Activated gamma-delta T cell treated with anti-CD3 and anti-CD28 coated beads, Interleukin-2, amount 50 U/mL, for 16 hours (primary cell): ENCODE results near the gene C3orf52.

Experiments used
- DNase-seq: peaks from one replicate; pipeline ENCODE4 v3.0.0-alpha.2; 2020; ENCODE audit warnings: low read depth

Gene C3orf52

DNA sequence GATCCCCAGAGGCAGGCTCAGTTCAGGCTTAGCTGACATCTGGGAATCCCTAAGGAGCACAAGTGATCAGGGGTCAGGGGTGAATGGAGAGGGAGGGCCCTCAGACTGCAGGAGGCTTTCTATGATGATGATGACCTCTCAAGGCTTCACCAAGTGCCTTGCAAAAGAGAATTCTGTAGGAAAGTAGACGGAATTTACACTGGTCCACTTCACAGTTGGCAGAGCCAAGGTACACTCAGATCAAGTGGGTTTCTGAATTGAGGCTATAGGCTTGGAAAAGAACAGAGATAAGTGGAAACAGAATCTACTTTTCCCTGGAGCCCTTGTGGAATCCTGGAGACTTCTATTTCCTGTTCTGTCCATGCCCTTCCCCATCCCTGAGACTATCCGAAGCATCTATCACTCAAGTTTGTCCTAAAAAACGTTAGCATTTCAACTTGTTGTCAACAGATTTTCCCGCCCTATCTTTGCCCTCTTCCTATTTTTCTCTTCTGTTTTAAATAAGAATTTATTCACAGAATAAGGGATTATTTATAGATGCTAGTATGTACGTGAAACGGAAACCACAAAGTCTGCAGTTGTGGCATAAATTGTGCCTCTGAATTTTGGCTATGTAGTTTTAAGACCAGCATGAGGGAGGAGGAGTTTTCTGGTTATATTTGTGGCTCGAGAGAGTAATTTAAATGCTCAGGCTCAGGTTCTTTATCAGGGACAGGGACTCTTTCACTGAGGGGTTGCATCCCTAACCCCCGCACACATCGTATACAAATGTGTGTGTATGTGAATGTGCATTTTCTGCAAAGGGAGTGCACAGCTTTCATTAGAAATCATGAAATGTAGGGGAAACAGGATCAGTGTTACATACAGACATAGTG lies 34.0 kb downstream of the C3orf52 start:
- no peak for DNase-seq

DNA sequence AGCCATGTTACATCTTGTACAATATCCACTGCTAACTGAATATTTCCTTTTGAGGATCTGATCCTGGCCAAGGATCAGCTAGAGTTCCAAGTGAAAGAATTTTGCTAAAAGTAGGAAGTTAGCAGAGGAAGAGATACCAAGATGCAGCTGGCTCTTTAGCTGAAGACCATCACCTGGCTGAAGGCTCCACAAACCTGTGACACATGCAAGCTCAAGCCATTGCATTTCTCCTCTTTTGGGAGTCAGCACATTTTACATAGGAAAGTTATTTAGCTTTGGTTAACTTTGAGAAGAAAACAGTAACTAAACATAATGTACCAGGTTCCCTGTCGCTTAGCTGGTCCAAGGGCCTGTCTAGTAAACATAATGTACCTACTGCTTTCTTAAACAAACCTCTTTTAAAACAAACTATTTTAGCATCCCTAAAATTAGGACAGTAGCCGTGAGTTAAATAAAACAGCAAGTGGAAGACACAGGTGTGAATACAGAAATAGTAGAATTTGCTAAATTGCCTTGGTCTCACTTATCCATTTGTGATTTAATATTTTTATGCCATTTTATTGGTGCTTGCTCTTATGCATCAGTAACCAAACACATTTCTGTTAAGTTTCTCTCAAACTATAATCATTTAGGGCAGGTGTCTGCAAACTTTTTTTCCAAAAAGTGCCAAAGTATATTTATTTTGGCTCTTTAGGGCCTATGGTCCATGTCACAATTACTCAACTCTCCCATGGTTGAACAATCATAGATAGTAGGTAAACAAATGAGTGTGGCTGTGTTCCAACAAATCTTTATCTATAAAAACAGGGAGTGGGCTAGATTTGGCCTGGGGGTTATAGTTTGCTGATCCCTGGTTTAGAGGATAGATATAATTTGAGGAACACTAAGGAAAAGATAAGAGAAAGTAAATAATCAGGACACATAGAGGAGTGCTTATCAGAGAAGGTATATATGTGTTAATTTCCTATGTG lies 35.7 kb downstream of the C3orf52 start:
- DNase-seq, result no peak

DNA sequence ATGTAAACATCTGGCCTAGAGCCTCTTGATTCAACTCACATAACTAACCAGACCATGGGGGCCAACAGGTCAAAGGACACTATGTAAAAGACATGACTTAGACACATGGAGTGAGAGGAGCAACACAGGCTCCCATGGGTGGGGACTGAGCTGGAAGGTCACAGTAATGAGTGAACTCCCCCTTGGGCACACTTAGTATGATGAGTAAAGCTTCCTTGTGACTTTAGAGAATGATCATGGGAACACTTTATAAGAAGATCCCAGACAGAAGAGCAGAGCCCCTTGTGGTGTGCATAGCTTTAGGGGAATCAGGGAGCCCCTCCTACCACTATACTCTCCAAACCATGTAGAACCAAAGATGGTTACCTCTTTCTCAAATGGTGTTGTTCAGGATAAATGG lies 36.7 kb downstream of the C3orf52 start:
- DNase-seq, result no peak

DNA sequence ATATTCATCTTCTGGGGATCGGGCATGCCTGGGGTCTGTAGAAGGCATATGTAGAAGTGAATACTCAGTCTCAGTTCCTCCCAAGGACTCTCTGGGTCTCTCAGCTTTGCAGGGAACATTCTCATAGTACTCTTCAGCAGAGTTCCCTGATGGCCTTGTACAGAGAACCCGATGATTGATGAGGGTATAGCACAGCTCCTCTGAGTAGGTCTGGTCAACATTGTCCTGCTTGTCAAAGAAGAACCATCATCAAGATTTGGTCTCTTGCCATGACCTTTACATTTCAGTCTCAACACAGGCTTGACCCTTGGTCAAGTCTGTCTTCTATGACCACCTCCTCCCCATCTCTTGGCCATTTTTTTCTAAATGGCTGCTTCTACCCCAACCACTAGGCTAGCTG lies 37.4 kb downstream of the C3orf52 start:
- no peak for DNase-seq

DNA sequence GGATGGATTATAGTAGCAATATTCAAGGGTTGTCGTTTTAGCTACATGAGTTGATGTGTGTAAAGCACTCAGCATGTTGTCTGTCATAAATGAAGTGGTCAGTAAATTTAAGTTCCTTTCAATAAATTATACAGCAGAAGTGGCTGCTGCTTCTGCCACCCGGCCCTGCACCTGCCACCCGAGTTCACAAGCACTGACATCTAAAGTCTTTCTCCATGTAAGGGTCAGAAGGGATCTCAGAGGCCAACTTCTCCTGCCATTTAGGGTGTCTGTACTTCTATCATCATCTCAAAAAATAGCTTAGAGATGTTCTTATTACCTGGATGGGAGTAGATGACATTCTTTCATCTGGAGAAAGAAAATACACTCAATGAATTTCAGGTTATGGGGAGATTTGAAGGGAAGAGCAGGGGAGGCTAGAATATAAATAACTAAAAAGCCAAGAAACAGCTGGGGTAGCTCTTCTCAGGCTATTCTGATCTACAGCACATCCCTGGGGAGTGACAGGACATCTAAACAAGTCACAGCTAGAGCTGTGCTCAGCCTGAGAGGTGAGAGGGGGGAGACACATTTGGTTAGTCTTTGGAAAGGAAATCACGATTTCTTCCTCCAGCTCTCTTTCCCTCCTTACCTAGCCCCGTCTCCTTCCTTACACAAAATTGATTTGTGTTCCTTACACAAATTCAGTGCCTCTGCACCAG lies 38.9 kb downstream of the C3orf52 start:
- no peak for DNase-seq

DNA sequence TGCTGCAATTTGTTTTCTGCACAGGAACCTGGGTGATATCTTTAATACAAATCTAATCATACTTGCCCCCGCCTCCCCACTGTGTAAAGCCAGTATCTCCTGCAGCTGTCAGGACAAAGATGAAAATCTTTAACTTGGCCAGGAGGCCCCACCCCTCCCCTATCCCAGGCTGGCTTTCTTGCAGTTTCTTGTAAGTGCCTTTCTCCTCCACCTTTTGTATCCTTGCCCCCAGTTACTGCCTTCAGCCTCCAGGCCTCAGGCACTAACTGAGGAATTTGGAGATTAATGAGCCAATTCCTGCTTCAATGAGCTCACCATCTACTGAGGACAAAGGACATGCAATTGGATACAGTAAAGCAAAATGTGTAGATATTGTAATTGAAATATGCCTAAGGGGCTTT lies 40.3 kb downstream of the C3orf52 start:
- no peak for DNase-seq

DNA sequence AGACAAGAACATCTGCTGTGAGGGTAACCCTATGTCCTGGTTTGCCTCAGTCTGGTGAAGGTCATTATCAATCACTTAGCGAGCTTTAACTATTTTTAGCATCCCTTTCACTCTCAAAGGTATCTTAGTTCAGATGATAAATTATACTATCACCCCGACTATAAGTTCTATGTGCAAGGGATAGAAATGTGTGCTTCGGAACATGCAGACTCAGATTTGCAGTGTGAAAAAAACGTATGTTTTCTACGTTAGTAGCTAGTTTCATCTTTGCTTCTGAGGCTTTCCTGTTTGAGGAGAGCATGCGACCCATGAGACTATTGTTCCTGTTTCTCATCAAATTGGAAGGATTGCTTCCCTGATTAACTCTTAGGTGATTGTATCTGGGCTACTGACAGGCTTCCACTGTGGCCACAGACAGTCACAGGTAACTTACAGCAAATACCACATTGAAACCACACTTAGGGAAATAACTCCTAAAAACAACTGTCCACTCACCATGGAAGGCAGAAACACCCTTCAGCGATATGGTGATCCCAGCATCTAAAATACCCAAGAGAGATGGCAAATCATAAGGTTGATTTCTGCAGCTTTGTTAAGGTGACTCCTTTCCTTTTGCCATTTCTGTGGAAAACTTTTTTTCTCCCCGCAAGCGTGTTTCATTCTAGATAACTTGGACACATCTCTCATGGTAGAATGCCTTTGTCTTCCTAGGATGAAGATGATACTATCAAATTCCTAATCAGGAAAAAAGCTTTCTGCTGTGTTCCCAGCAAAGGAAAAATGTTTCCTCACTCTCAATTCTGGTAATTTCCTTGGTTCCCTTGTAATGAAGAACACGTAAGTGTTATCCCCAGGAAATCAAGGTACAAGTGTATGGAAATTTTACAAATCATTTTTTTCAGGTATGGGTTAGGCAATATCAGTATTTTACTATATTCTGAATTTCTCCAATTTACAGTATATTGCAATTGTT lies 41.6 kb downstream of the C3orf52 start:
- DNase-seq, result no peak

GRCh38 chr3:112128843-112129727 lies 42.9 kb downstream of the C3orf52 start:
- DNase-seq, result peak; percentile 20

DNA sequence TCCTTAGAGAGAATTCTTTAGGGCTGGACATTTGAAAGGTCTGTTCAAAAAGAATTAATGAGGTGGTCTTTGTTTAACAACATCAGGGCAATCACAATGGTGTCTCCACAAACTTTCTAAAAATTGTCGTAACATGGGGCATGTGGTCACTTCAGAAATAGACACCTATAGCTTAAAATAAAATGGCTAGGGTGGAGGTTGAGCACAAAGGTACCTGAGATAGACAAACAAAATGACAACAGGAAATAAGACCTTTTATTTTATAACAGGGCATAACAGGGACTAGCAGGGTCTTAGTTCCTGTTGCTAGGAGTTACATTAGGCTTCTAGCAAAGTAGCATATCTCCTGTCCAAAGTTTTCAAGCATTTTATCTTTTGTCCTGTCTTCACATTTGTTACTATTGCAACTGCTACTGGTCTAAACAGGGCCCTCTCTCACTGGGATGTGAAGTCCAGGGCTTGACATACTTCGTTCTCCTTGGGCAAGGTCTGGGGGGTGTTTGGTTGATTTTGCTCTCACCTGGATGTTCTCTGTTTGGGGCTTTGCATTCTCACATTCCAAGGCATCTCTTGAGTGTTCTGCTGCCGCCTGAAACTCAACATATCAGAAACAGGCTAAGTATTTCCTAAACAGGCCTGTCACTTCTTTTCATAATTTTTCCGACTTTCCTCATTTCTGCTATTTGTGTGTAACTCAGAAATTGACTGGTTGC lies 43.9 kb downstream of the C3orf52 start:
- DNase-seq, result no peak

- no peak for DNase-seq
These were observed 44.4 kb downstream of the C3orf52 start for GRCh38 chr3:112130638-112130993.

GRCh38 chr3:112131111-112131510 lies 44.9 kb downstream of the C3orf52 start:
- DNase-seq, result no peak

DNA sequence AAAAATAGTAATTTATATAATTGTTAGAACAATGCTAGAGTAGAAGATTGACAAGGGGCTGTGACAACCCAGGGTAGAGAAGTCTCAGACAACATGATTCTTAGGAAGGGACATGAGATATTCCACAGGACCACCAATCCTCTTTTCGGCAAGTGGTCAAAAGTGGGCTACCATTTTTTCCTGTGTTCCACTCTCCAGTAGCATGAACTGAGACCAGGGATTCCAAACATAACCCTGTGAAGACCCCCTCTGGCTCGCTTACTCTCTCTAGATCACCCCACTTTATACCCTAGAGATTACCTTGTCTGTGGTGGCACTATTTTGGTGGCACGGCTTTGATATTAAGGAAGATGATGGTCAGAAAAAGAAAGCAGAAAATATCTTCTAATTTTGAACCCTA lies 45.9 kb downstream of the C3orf52 start:
- no peak for DNase-seq

- no peak for DNase-seq
These were observed 46.4 kb downstream of the C3orf52 start for GRCh38 chr3:112132554-112132953.

DNA sequence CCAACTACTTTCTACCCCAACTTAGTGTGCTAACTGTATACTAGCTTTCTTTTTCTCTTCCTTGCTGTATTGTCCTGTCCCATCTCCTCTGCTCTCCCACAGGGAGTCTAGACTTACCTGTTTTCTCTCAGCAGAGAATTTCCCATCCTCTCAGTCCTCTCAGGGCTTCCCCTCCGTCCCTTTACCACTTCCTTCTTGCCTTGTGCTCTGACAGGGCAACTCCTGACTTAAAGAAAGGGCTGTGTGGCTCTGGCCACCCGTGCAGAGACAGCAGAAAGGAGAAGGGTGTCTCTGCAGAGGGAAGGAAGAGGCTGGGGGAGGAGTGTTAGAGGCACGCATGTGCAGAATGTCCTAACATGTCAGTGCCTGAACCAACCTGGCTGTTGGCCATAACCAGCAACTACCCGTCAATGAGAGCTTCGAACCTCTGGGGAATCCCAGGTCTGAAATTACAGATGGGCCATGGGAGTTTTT lies 46.8 kb downstream of the C3orf52 start, which contains the start of gene GCSAM:
Gene GCSAM, minus strand, starts transcription at position 274 of the 474 bp plus-strand sequence. Its CDS starts 128 bp downstream, at position 146.
- DNase-seq, result peak; percentile 39

DNA sequence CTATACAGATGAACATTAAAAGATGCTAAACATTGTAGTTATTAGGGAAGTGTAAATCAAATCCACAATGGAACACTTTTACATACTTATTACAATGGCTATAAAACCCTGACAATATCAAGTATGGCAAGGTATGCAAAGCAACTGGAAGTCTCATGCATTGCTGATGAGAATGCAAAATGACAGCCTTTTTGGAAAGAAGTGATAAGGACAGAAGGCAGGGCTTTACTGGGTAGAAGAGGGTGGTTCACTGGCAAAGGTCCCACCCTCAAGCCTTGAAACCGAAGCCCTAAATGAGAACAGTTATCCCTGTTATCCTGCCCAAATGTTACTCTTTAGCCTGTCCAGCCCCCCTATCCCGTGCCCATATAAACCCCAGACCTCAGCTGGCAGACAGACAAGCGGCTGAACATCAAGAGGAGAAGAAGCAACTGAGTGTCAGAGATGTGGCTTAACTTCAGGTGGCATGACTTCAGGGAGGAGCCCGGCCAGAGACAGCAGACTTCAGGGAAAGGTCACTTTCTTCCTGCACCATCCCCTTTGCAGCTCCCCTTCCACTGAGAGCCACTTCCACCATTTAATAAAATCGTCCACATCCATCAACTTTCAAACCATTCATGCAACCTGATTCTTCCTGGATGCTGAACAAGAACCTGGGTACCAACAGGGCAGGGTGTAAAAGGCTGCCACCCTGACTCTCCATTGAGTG lies 47.6 kb downstream of the C3orf52 start:
- DNase-seq, result no peak

- DNase-seq, result no peak
These were observed 48.3 kb downstream of the C3orf52 start for GRCh38 chr3:112134335-112135124.

- no peak for DNase-seq
These were observed 49.9 kb downstream of the C3orf52 start for GRCh38 chr3:112136046-112136445.
